H9 (cell line): ENCODE measurements around the gene DUSP10. TPM values are rescaled to one million over a fixed set of nuclear protein-coding genes. Genes with fewer than 3 reads are reported as not detected.

Experiments used
- DNase-seq: peaks from one replicate; pipeline ENCODE4 v3.0.0-alpha.2; 2017
- H2AFZ ChIP-seq: one replicate; pipeline ENCODE4 v1.6.1; 2013; ENCODE audit warnings: mild to moderate bottlenecking, low read length, control low read depth, moderate library complexity
- H2AK5ac ChIP-seq: 2 replicates; pipeline ENCODE4 v1.6.1; 2013; ENCODE audit warnings: low read length, control low read depth, mixed read lengths; ENCODE audit not compliant: insufficient read length
- H2BK120ac ChIP-seq: one replicate; pipeline ENCODE4 v1.6.1; 2013; ENCODE audit warnings: low read depth, mild to moderate bottlenecking, low read length, control low read depth, inconsistent platforms; ENCODE audit not compliant: poor library complexity, severe bottlenecking
- H2BK12ac ChIP-seq: 2 replicates; pipeline ENCODE4 v1.6.1; 2013; ENCODE audit warnings: low read length, control low read depth, mixed read lengths, low read depth; ENCODE audit not compliant: insufficient read length
- H2BK15ac ChIP-seq: 2 replicates; pipeline ENCODE4 v1.6.1; 2013; ENCODE audit warnings: low read depth, low read length, control low read depth
- H2BK20ac ChIP-seq: one replicate; pipeline ENCODE4 v1.6.1; 2013; ENCODE audit warnings: low read depth, mild to moderate bottlenecking, low read length, control low read depth, inconsistent platforms; ENCODE audit not compliant: poor library complexity, severe bottlenecking
- H2BK5ac ChIP-seq: 2 replicates; pipeline ENCODE4 v1.6.1; 2013; ENCODE audit warnings: low read length, control low read depth, mixed read lengths; ENCODE audit not compliant: insufficient read length
- H3K14ac ChIP-seq: 2 replicates; pipeline ENCODE4 v1.6.1; 2013; ENCODE audit warnings: low read length, control low read depth; ENCODE audit not compliant: insufficient read depth
- H3K18ac ChIP-seq: 2 replicates; pipeline ENCODE4 v1.6.1; 2013; ENCODE audit warnings: low read depth, mild to moderate bottlenecking, mixed read lengths, low read length, control low read depth; ENCODE audit not compliant: insufficient read length
- H3K23ac ChIP-seq: 2 replicates; pipeline ENCODE4 v1.6.1; 2013; ENCODE audit warnings: low read length, control low read depth, mixed read lengths, low read depth; ENCODE audit not compliant: insufficient read length
- H3K23me2 ChIP-seq: 2 replicates; pipeline ENCODE4 v1.6.1; 2013; ENCODE audit warnings: low read depth, mild to moderate bottlenecking, mixed read lengths, low read length, control low read depth; ENCODE audit not compliant: insufficient read length, poor library complexity, severe bottlenecking
- H3K27ac ChIP-seq: 2 replicates; pipeline ENCODE4 v1.5.1; 2013; ENCODE audit warnings: low read length, control low read depth, mixed read lengths, low read depth; ENCODE audit not compliant: insufficient read length
- H3K27me3 ChIP-seq: 2 replicates; pipeline ENCODE4 v1.6.1; 2013; ENCODE audit warnings: low read length, control low read depth, inconsistent platforms; ENCODE audit not compliant: insufficient read depth
- H3K4ac ChIP-seq: 2 replicates; pipeline ENCODE4 v1.6.1; 2013; ENCODE audit warnings: low read depth, mild to moderate bottlenecking, control low read depth, inconsistent platforms, low read length, moderate library complexity
- H3K4me1 ChIP-seq: 2 replicates; pipeline ENCODE4 v1.6.1; 2013; ENCODE audit warnings: low read length, control low read depth, inconsistent platforms; ENCODE audit not compliant: insufficient read depth
- H3K4me2 ChIP-seq: 2 replicates; pipeline ENCODE4 v1.6.1; 2013; ENCODE audit warnings: low read length, control low read depth, mixed read lengths; ENCODE audit not compliant: insufficient read length, insufficient read depth
- H3K56ac ChIP-seq: 2 replicates; pipeline ENCODE4 v1.6.1; 2013; ENCODE audit warnings: low read depth, mild to moderate bottlenecking, mixed read lengths, low read length, control low read depth; ENCODE audit not compliant: insufficient read length
- H3K79me1 ChIP-seq: 2 replicates; pipeline ENCODE4 v1.6.1; 2013; ENCODE audit warnings: low read depth, mild to moderate bottlenecking, moderate library complexity, low read length, control low read depth, inconsistent platforms; ENCODE audit not compliant: insufficient read depth, poor library complexity, severe bottlenecking
- H3K79me2 ChIP-seq: 2 replicates; pipeline ENCODE4 v1.6.1; 2013; ENCODE audit warnings: low read length, control low read depth, inconsistent platforms; ENCODE audit not compliant: insufficient read depth
- H3K9ac ChIP-seq: 2 replicates; pipeline ENCODE4 v1.6.1; 2013; ENCODE audit warnings: low read length, control low read depth, mixed read lengths; ENCODE audit not compliant: insufficient read length; ENCODE audit errors: extremely low read depth
- H3K9me3 ChIP-seq: one replicate; pipeline ENCODE4 v1.6.1; 2013; ENCODE audit warnings: low read depth, low read length, inconsistent platforms; ENCODE audit not compliant: control insufficient read depth
- H3T11ph ChIP-seq: one replicate; pipeline ENCODE4 v1.6.1; 2013; ENCODE audit warnings: mild to moderate bottlenecking, low read length, control low read depth, inconsistent platforms
- H4K20me1 ChIP-seq: one replicate; pipeline ENCODE4 v1.6.1; 2013; ENCODE audit not compliant: control insufficient read depth, insufficient read length, insufficient read depth
- H4K5ac ChIP-seq: 2 replicates; pipeline ENCODE4 v1.6.1; 2013; ENCODE audit warnings: low read depth, mild to moderate bottlenecking, mixed read lengths, low read length, control low read depth; ENCODE audit not compliant: insufficient read length
- H4K8ac ChIP-seq: replicated peaks from 2 replicates; pipeline ENCODE4 v1.6.1; 2013; ENCODE audit warnings: low read length, control low read depth, mixed read lengths, low read depth; ENCODE audit not compliant: insufficient read length
- H4K91ac ChIP-seq: 2 replicates; pipeline ENCODE4 v1.6.1; 2013; ENCODE audit warnings: low read depth, mild to moderate bottlenecking, moderate library complexity, mixed read lengths, low read length, control low read depth; ENCODE audit not compliant: insufficient read length
- H3K27ac Mint-ChIP-seq, 3 experiments: 2 replicates in 2 of 3; 3 replicates in 1 of 3; pipeline ENCODE4 v1.8.0; 2020 to 2021; ENCODE audit warnings: mixed read lengths in 3 of 3, mild to moderate bottlenecking in 1 of 3, moderate library complexity in 1 of 3
- H3K27me3 Mint-ChIP-seq: 2 replicates; pipeline ENCODE4 v1.8.0; 2021; ENCODE audit warnings: low read depth, mild to moderate bottlenecking, moderate library complexity, mixed read lengths
- H3K36me3 Mint-ChIP-seq, 3 experiments: 2 replicates in 2 of 3; 3 replicates in 1 of 3; pipeline ENCODE4 v1.8.0; 2020 to 2021; ENCODE audit warnings: low read depth in 3 of 3, mixed read lengths in 3 of 3; ENCODE audit not compliant: insufficient read depth in 1 of 3
- H3K4me1 Mint-ChIP-seq, 2 experiments: 2 replicates each; pipeline ENCODE4 v1.8.0; 2020; ENCODE audit warnings: mixed read lengths in 2 of 2
- H3K4me3 Mint-ChIP-seq, 2 experiments: 2 replicates in 1 of 2; 3 replicates in 1 of 2; pipeline ENCODE4 v1.8.0; 2020 to 2021; ENCODE audit warnings: mild to moderate bottlenecking in 2 of 2, mixed read lengths in 2 of 2, moderate library complexity in 1 of 2
- H3K9me3 Mint-ChIP-seq, 2 experiments: 2 replicates in 1 of 2; 3 replicates in 1 of 2; pipeline ENCODE4 v1.8.0; 2020; ENCODE audit warnings: mild to moderate bottlenecking in 2 of 2, mixed read lengths in 2 of 2, moderate library complexity in 1 of 2
- total RNA-seq: library from RNA; stranded (reverse); gene quantifications from 2 replicates; pipeline ENCODE4 v1.2.1, GENCODE V29; 2021
- TF ChIP-seq, protein P1 (sequence below): fragments of 200-600 bp; sonication (generic); conservative IDR thresholded peaks from 3 replicates; pipeline ENCODE4 v1.8.0; 2021; ENCODE audit warnings: antibody characterized with exemption, mild to moderate bottlenecking

Gene DUSP10
- total RNA-seq, 1 experiment from 2014 or later: 2.0 TPM

DNA sequence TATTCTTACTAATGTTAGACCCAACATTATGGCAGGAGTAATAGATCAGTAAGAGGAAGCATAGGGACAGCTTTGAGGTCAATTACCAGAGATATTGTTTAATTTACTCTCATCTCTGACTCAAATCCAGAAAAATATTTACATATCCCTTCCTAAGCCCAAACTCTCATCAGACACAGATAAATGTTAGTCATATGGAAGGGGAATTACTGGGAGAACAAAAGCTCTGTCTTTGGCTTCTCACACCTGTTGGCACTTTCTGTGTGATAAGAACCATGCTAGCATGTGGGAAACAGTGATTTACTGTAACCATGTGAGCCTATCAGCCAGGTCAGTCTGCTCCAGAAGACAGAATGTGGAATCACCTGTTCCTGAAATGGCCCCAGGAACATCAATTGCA, 72.4 kb downstream of the DUSP10 start:
- no peak overlapping the region for H3K9ac ChIP-seq
- no peak overlapping the region for H2BK5ac ChIP-seq
- H3K4me2 ChIP-seq: no peak overlapping the region
- no peaks in the 10 kb centered on the region for H3K4me1 ChIP-seq
- no peak overlapping the region for H2AK5ac ChIP-seq
- no peak overlapping the region for H2BK20ac ChIP-seq
- Mint-ChIP-seq H3K4me3 (no peak overlapping the region), H3K27ac (no peak overlapping the region), H3K27me3 (no peaks in the 10 kb centered on the region), H3K4me1 (peaks cover 12 to 13% of the 10 kb centered on the region in 2 experiments), H3K9me3 (no peaks in the 10 kb centered on the region), H3K36me3 (no peaks in the 10 kb centered on the region)
- no peak overlapping the region for H3T11ph ChIP-seq
- no peak overlapping the region for H2BK12ac ChIP-seq
- no peak for DNase-seq
- no peaks in the 10 kb centered on the region for H3K27me3 ChIP-seq
- H3K23me2 ChIP-seq: no peaks in the 10 kb centered on the region
- H3K56ac ChIP-seq: no peak overlapping the region
- no peak overlapping the region for H3K14ac ChIP-seq
- H4K5ac ChIP-seq: no peak overlapping the region
- no peak overlapping the region for H2BK120ac ChIP-seq
- no peak overlapping the region for H3K18ac ChIP-seq
- H4K8ac ChIP-seq: no peak overlapping the region
- H3K79me2 ChIP-seq: no peaks in the 10 kb centered on the region
- no peak overlapping the region for H4K91ac ChIP-seq
- H3K79me1 ChIP-seq: no peaks in the 10 kb centered on the region
- TF ChIP-seq, protein P1, sequence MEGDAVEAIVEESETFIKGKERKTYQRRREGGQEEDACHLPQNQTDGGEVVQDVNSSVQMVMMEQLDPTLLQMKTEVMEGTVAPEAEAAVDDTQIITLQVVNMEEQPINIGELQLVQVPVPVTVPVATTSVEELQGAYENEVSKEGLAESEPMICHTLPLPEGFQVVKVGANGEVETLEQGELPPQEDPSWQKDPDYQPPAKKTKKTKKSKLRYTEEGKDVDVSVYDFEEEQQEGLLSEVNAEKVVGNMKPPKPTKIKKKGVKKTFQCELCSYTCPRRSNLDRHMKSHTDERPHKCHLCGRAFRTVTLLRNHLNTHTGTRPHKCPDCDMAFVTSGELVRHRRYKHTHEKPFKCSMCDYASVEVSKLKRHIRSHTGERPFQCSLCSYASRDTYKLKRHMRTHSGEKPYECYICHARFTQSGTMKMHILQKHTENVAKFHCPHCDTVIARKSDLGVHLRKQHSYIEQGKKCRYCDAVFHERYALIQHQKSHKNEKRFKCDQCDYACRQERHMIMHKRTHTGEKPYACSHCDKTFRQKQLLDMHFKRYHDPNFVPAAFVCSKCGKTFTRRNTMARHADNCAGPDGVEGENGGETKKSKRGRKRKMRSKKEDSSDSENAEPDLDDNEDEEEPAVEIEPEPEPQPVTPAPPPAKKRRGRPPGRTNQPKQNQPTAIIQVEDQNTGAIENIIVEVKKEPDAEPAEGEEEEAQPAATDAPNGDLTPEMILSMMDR: no peak
- no peaks in the 10 kb centered on the region for H3K9me3 ChIP-seq
- no peaks in the 10 kb centered on the region for H4K20me1 ChIP-seq
- no peak overlapping the region for H3K4ac ChIP-seq
- H3K23ac ChIP-seq: no peak overlapping the region
- H3K27ac ChIP-seq: no peak overlapping the region
- H2AFZ ChIP-seq: no peak overlapping the region
- H2BK15ac ChIP-seq: no peak overlapping the region
